ENCODE results near the gene MYD88. TPM values are rescaled to one million over a fixed set of nuclear protein-coding genes. Genes with fewer than 3 reads are reported as not detected.
A peak's percentile ranks its signal among the peaks of the same experiment; 100 is the strongest.
"Not testable (repeated sequence)": the region's sequence is repeated elsewhere in the genome, so short reads cannot be mapped to it uniquely, and the experiment has no call there.

The MYD88 gene
- total RNA-seq, 1 donor from 2014 or later: 45.9 TPM

DNA sequence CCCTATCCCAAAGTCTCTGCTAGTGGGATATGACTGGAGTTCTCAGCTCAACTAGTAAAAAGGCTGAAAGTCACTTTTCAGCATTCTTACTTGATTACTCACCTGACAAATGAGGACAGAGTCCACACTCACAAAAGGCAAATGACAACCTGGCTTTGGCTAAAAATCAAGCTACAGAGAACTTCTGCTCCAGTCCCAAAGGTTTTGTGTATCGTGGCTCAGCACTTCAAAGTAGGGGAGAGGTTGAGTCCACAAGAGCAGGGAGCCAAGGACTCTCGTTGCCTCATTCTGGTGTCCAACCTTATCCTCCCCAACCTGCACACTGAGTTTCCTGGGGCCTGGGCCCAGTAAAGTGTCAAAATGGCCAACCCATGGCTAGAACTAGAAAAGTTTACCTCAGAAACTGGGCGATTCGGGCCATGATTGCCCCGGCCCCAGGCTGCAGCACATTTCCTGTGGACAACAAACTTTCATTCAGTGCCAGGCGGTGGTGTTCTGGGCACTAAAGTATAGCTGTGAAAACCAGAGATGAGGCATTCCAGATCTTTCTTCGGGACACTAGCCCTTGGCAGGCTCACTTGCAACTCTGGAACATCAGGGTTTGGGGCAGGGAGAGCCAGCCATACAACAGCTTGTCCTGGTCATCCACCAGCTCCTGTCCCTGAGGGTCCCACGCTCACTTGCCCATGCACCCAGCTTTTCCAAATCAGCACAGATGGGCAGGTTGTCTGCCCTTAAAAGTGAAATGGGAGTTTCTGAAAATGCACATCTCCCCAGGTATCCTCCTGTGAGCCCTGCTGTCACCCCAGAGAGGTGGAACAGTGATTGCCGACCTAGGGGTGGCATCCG lies 4.7 kb upstream of the MYD88 start:
- no peak for TF ChIP-seq POLR2AphosphoS5 (IDR thresholded peaks at IDR 0.05; ENCODE audit: insufficient read depth in 1 of 2, low read depth in 1 of 2)
- TF ChIP-seq POLR2A (IDR thresholded peaks at IDR 0.05): no peak
- TF ChIP-seq, protein P1, sequence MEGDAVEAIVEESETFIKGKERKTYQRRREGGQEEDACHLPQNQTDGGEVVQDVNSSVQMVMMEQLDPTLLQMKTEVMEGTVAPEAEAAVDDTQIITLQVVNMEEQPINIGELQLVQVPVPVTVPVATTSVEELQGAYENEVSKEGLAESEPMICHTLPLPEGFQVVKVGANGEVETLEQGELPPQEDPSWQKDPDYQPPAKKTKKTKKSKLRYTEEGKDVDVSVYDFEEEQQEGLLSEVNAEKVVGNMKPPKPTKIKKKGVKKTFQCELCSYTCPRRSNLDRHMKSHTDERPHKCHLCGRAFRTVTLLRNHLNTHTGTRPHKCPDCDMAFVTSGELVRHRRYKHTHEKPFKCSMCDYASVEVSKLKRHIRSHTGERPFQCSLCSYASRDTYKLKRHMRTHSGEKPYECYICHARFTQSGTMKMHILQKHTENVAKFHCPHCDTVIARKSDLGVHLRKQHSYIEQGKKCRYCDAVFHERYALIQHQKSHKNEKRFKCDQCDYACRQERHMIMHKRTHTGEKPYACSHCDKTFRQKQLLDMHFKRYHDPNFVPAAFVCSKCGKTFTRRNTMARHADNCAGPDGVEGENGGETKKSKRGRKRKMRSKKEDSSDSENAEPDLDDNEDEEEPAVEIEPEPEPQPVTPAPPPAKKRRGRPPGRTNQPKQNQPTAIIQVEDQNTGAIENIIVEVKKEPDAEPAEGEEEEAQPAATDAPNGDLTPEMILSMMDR (IDR thresholded peaks at IDR 0.05): no peak
- Histone ChIP-seq H3K27me3 (no peaks in the 10 kb centered on the region), H3K4me3 (no peak overlapping the region), H3K36me3 (peaks cover 0 to 43% of the 10 kb centered on the region in 2 donors), H3K4me1 (peaks cover 44% of the 10 kb centered on the region), H3K27ac (no peak overlapping the region), H3K9me3 (no peaks in the 10 kb centered on the region)
- DNase-seq (ENCODE audit: extremely low spot score in 2 of 2): no peak
- intact Hi-C loops (cut with DNase I): loop anchor here (10.0 kb wide), 2 partner anchors 211 to 321 kb away; partner anchors contain the start of genes ACVR2B and XYLB

DNA sequence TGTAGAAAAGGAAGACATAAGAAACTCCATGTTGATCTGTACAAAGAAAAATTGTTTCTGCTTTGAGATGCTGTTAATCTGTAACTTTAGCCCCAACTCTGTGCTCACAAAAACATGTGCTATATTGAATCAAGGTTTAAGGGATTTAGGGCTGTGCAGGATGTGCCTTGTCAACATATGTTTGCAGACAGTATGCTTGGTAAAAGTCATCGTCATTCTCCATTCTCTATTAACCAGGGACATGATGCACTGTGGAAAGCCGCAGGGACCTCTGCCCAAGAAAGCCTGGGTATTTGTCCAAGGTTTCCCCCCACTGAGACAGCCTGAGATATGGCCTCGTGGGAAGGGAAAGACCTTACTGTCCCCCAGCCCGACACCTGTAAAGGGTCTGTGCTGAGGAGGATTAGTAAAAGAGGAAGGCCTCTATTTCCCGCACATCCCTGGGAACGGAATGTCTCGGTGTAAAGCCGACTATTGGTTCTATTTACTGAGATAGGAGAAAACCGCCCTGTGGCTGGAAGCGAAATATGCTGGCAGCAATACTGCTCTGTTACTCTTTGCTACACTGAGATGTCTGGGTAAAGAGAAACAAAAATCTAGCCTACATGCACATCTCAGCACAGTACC lies 3.8 kb upstream of the MYD88 start:
- Histone ChIP-seq H3K4me1 (peaks cover 51% of the 10 kb centered on the region), H3K36me3 (peaks cover 0 to 35% of the 10 kb centered on the region in 2 donors)
- DNase-seq (ENCODE audit: extremely low spot score in 2 of 2); H3K4me3 ChIP-seq; H3K9me3 ChIP-seq; H3K27ac ChIP-seq; H3K27me3 ChIP-seq: not testable (repeated sequence)
- intact Hi-C loops (cut with DNase I): loop anchor here (10.0 kb wide), 2 partner anchors 210 to 320 kb away; partner anchors contain the start of genes ACVR2B and XYLB

DNA sequence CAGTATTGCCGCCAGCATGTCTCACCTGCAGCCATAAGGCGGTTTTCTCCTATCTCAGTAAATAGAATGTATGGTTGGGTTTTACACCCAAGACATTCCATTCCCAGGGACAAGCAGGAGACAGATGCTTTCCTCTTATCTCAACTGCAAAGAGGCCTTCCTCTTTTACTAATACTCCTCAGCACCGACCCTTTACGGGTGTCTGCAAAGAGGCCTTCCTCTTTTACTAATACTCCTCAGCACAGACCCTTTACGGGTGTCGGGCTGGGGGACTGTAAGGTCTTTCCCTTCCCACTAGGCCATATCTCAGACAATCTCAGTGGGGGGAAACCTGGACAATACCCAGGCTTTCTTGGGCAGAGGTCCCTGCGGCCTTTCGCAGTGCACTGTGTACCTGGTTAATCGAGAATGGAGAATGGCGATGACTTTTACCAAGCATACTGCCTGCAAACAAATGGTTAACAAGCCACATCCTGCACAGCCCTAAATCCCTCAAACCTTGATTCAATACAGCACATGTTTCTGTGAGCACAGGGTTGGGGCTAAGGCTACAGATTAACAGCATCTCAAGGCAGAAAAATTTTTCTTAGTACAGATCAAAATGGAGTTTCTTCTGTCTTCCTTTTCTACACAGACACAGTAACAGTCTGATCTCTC lies 2.7 kb upstream of the MYD88 start:
- H3K9me3 ChIP-seq; H3K27me3 ChIP-seq; H3K27ac ChIP-seq; DNase-seq (ENCODE audit: extremely low spot score in 2 of 2): not testable (repeated sequence)
- H3K4me1 ChIP-seq: peaks cover 61% of the 10 kb centered on the region
- H3K4me3 ChIP-seq: peak overlapping the region; percentile 80 to 85
- intact Hi-C loops (cut with DNase I): loop anchor here (10.0 kb wide), 2 partner anchors 209 to 319 kb away; partner anchors contain the start of genes ACVR2B and XYLB
- peaks cover 0 to 27% of the 10 kb centered on the region in 2 donors for H3K36me3 ChIP-seq

DNA sequence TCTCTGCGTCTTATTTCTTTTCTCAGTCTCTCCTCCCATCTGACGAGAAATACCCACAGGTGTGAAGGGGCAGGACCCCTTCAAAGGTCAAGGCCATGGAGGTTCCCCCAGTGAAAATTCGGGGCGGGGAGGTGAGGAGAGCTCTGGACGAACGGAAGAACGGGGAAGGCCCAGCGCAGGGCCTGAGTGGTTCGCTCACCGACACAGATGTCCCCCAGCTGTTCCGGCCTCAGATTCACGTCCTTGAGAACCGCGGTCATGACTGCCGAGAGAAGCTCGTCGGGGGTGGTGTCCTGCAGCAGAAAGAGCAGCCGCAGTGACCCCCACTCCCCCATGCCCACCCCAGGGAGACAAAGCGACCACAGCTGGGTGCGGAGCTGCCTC lies 2.1 kb upstream of the MYD88 start:
- intact Hi-C loops (cut with DNase I): loop anchor here (10.0 kb wide), 2 partner anchors 208 to 318 kb away; partner anchors contain the start of genes ACVR2B and XYLB
- peaks cover 0 to 28% of the 10 kb centered on the region in 2 donors for H3K36me3 ChIP-seq
- DNase-seq (ENCODE audit: extremely low spot score in 2 of 2): no peak
- H3K27ac ChIP-seq: peak overlapping the region; percentile 63
- no peaks in the 10 kb centered on the region for H3K27me3 ChIP-seq
- TF ChIP-seq POLR2AphosphoS5 (IDR thresholded peaks at IDR 0.05; ENCODE audit: insufficient read depth in 1 of 2, low read depth in 1 of 2): no peak
- TF ChIP-seq, protein P1 (IDR thresholded peaks at IDR 0.05): no peak
- no peak for TF ChIP-seq POLR2A (IDR thresholded peaks at IDR 0.05)
- peaks cover 61% of the 10 kb centered on the region for H3K4me1 ChIP-seq
- H3K4me3 ChIP-seq: peak overlapping the region; percentile 80 to 85
- H3K9me3 ChIP-seq: no peaks in the 10 kb centered on the region

DNA sequence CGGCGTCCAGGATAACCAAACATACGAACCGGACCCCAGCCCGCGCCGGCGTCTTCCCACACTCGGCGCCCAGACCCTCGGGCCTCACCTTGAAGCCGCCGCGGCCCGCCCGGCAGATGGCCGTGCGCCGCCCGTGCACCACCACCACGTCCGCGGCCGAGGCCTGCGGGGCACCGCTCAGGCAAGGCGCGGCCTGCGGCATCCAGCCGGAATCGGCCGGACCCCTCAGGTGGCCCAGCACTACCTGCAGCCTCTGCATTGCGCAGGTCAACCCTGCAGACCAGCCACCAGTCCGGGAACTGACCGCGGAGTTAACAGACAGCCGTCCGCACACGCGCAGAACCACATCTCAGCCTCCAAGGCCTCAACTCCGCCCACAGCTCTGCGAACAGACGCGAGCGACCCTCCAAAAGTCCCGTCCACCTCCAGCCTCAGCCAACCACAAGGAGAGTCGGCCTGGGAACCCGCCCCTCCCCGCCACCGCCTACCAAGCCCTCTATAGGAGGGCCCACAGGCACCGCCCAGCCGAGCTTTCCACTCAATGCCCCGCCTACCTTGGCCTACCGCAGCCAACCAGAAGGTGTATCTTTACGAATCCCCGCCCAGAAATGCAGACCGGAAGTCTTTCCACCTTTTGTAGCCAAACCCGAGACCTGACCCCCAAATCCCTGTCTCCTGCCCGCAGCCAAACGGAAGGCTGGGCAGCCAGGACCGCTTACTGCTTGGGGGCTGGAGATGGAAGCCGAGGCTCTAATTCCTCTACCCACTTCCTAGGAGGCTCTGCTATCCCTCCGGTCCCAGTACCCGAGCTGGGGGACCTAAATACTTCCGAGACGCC lies 1.5 kb upstream of the MYD88 start, which contains the start of gene ACAA1:
Gene ACAA1, minus strand, starts transcription at position 351 of the 838 bp plus-strand sequence. Its CDS starts 92 bp downstream, at position 259.
- intact Hi-C loops (cut with DNase I): loop anchor here (10.0 kb wide), 2 partner anchors 208 to 318 kb away; partner anchors contain the start of genes ACVR2B and XYLB
- peaks cover 0 to 22% of the 10 kb centered on the region in 2 donors for H3K36me3 ChIP-seq

More for the DNA sequence above, 1.5 kb upstream of the MYD88 start, which contains the start of gene ACAA1:
- Histone ChIP-seq H3K4me1 (peaks cover 61% of the 10 kb centered on the region), H3K9me3 (no peaks in the 10 kb centered on the region), H3K27ac (peak within 1 kb of the TSS; percentile 92), H3K27me3 (no peaks in the 10 kb centered on the region), H3K4me3 (peak within 1 kb of the TSS; percentile 80 to 85)
- peak in 1 of 2 donors; percentile 91 for TF ChIP-seq POLR2A (IDR thresholded peaks at IDR 0.05)
- TF ChIP-seq, protein P1 (IDR thresholded peaks at IDR 0.05): peak in 1 of 3 experiments; percentile 36
- TF ChIP-seq POLR2AphosphoS5 (IDR thresholded peaks at IDR 0.05; ENCODE audit: insufficient read depth in 1 of 2, low read depth in 1 of 2): peak; percentile 97
- peak; percentile 98 to 100 for DNase-seq (ENCODE audit: extremely low spot score in 2 of 2)

All from vagina (tissue), 2 donors.